Suprapubic skin (tissue), 4 donors: ENCODE data around the gene MRPS23.

Experiments used
- POLR2A ChIP-seq, 2 donors: fragments of 450-650 bp; IDR thresholded peaks; one replicate each; pipeline ENCODE4 v1.6.1; 2017; ENCODE audit warnings: antibody characterized with exemption in 2 of 2, mild to moderate bottlenecking in 2 of 2, moderate library complexity in 2 of 2
- POLR2AphosphoS5 ChIP-seq, 3 donors: sonication (generic); formaldehyde crosslinking; IDR thresholded peaks; one replicate each; pipeline ENCODE4 v1.6.1; 2017; ENCODE audit warnings: antibody characterized with exemption in 3 of 3
- TF ChIP-seq, protein P1 (sequence below), 2 donors: fragments of 200-600 bp in 1 of 2; fragments of 450-650 bp in 1 of 2; sonication (generic) in 1 of 2; IDR thresholded peaks; one replicate each; pipeline ENCODE4 v1.5.1; 2016 to 2019; ENCODE audit warnings: antibody characterized with exemption in 2 of 2, mild to moderate bottlenecking in 1 of 2, moderate library complexity in 1 of 2

DNA sequence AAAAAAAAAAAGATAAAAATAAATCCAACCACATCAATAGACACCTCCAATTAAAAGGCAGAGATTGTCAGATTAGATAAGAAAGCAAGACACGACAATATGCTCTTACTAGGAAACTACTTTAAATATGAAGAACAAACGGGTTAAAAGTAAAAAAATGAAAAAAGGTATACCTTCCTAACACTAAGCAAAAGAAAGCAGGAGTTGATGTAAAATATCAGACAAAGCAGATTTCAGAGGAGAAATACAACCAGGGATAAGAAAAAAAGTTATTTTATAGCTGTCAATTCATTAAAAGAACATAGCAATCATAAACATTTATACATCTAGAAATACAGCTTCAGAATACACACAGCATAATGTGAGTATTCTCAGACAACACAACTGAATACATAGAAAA, 55.0 kb downstream of the MRPS23 start:
- TF ChIP-seq POLR2AphosphoS5 (IDR thresholded peaks at IDR 0.05): no peak
- TF ChIP-seq, protein P1, sequence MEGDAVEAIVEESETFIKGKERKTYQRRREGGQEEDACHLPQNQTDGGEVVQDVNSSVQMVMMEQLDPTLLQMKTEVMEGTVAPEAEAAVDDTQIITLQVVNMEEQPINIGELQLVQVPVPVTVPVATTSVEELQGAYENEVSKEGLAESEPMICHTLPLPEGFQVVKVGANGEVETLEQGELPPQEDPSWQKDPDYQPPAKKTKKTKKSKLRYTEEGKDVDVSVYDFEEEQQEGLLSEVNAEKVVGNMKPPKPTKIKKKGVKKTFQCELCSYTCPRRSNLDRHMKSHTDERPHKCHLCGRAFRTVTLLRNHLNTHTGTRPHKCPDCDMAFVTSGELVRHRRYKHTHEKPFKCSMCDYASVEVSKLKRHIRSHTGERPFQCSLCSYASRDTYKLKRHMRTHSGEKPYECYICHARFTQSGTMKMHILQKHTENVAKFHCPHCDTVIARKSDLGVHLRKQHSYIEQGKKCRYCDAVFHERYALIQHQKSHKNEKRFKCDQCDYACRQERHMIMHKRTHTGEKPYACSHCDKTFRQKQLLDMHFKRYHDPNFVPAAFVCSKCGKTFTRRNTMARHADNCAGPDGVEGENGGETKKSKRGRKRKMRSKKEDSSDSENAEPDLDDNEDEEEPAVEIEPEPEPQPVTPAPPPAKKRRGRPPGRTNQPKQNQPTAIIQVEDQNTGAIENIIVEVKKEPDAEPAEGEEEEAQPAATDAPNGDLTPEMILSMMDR (IDR thresholded peaks at IDR 0.05): no peak
- no peak for TF ChIP-seq POLR2A (IDR thresholded peaks at IDR 0.05)
